Stimulated activated naive CD8-positive, alpha-beta T cell treated with anti-CD3 and anti-CD28 coated beads, Interleukin-15, Interleukin-2, amounts not matched to agents 100 ng/mL and 50 ng/mL, for 24 hours (primary cell): ENCODE results near the gene RNF157.

Experiments
- H3K27ac Mint-ChIP-seq: one replicate; pipeline ENCODE4 v1.8.0; 2021; ENCODE audit warnings: mild to moderate bottlenecking, mixed read lengths
- H3K27me3 Mint-ChIP-seq: one replicate; pipeline ENCODE4 v1.8.0; 2021; ENCODE audit warnings: mixed read lengths
- H3K36me3 Mint-ChIP-seq: one replicate; pipeline ENCODE4 v1.8.0; 2021; ENCODE audit warnings: low read depth, mixed read lengths
- H3K4me1 Mint-ChIP-seq: one replicate; pipeline ENCODE4 v1.8.0; 2021; ENCODE audit warnings: low read depth, mixed read lengths
- H3K4me3 Mint-ChIP-seq: one replicate; pipeline ENCODE4 v1.8.0; 2021; ENCODE audit warnings: mild to moderate bottlenecking, mixed read lengths
- H3K9me3 Mint-ChIP-seq: one replicate; pipeline ENCODE4 v1.8.0; 2021; ENCODE audit warnings: mixed read lengths

The RNF157 gene

DNA sequence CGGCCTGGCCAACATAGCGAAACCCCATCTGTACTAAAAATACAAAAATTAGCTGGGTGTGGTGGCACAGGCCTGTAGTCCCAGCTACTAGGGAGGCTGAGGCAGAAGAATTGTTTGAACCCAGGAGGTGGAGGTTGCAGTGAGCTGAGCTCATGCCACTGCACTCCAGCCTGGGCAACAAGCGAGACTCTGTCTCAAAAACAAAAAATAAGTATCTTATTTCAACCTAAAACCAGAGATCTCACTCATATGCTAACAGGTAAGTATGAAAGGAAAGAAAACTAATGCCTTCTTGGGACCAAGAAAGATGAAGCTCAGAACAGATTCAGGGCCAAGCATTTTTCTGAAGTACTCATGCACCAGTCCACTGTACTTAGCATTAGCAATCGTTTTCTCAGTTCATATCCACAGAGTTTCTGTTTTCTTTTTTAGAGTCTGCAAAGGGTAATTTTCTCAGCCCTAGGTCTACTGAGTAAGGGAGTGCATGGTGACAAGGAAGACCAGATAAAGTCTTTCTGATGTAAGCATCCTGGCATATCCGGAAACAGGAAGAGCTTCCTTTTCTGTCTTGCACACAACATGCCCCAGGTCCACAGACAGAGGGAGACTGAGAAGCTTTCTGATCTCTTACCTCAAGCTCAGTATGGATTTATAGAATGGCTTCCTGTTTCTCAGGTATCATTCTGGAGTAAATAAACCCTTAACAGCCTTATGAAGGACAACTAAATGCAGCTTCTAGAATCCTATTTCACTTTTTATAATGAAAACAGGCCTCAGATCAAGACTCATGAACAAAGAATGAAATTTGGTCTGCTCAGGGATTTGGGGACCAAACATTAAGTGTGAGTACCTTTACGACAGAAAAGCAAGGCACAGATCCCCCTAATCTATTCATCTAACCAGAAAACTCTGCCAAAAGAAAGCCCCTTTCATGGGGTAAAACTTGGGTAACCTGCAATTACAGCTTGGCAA lies 60.5 kb downstream of the RNF157 start:
- no peaks in the 10 kb centered on the region for H3K9me3 Mint-ChIP-seq
- peaks cover 12% of the 10 kb centered on the region for H3K36me3 Mint-ChIP-seq
- peaks cover 54% of the 10 kb centered on the region for H3K4me1 Mint-ChIP-seq
- no peaks in the 10 kb centered on the region for H3K27me3 Mint-ChIP-seq
- peak overlapping the region; percentile 75 for H3K4me3 Mint-ChIP-seq
- peak overlapping the region; percentile 88 for H3K27ac Mint-ChIP-seq

DNA sequence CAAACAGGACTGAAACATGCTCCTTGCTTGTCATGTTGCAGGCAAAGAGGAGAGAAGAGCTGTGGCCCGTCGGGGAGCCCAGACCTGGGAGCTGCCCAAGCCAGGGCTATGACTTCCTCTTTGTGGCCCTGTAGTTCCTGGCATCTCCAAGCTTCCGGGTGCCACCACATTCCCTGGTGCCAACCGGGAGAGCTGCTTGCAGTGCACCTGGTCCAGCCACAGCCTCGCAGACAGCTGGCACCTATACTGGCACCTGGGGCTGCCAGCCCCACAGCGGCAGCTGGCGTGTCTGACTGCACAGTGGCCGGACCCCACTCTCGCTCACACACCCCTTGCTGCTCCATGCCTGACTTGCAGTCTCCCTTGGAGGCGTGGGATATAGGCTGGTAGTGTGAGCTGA lies 62.2 kb downstream of the RNF157 start:
- peak overlapping the region; percentile 31 for H3K27ac Mint-ChIP-seq
- peaks cover 12% of the 10 kb centered on the region for H3K36me3 Mint-ChIP-seq
- H3K9me3 Mint-ChIP-seq: no peaks in the 10 kb centered on the region
- peaks cover 49% of the 10 kb centered on the region for H3K4me1 Mint-ChIP-seq
- H3K4me3 Mint-ChIP-seq: no peak overlapping the region
- no peaks in the 10 kb centered on the region for H3K27me3 Mint-ChIP-seq

DNA sequence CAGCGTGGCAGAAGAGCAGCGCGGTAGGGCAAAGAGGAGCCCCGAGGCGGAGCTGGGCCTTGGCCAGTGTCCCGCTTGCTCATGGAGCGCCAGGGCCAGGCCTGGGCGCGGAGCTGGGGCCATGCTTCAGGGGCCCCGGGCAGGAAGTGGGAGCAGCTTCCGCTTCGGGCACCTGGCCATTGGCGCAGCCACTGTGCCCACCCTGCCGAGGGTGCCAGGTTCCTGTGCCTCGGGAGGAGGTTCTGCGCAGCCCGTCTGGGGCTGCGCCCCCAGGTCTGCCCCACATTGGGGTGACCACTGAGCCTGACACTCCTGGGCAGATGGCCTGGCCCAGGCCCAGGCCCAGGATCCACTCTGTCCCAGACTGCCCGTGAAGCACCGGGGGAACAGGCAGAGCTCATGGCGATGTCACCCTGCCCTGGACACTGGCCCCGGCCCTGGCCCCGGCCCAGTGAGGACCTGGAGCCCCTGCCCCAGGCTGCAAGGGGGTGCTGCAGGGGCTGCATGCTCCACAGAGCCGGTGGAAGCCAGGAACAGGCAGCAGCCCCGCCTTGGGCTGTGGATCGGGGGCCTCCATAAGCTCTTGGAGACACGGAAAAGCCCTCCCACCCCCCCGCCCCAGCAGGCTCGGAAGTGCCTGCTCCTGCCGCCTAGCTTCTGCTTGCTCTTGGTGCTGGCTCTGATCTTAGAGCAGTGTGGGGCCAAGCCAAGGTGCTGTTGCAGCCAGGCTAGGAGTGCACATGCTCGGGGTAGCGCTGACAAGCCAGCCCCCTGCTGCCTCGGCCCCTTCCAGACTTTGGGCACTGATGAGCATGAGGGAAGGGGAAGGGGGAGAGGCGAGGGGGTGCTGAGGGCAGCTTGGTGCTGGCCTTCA lies 63.4 kb downstream of the RNF157 start:
- Mint-ChIP-seq H3K36me3 (peaks cover 12% of the 10 kb centered on the region), H3K4me1 (peaks cover 43% of the 10 kb centered on the region), H3K9me3 (no peaks in the 10 kb centered on the region), H3K27ac (no peak overlapping the region), H3K27me3 (no peaks in the 10 kb centered on the region), H3K4me3 (no peak overlapping the region)

DNA sequence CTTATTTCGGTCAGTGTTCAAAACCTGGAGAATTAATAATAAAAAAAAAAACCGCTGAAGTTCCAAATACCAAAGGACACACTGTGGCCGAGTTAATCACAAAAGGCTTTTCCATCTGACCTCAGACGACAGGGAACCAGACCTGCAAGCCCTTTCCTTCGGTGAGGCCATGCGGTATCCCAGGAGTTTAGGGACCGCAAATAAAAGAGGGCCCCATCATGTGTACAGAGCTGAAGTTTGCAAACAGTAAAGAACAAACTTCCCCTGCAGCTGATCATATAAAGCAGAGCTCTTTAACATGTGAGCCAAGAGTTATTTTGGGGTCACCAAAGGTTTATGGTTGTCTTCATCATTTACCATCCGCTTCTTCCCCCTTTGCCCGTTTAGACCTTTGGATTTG lies 66.3 kb downstream of the RNF157 start:
- Mint-ChIP-seq H3K27me3 (no peaks in the 10 kb centered on the region), H3K27ac (no peak overlapping the region), H3K4me1 (peaks cover 15% of the 10 kb centered on the region), H3K36me3 (no peaks in the 10 kb centered on the region), H3K4me3 (no peak overlapping the region), H3K9me3 (no peaks in the 10 kb centered on the region)

DNA sequence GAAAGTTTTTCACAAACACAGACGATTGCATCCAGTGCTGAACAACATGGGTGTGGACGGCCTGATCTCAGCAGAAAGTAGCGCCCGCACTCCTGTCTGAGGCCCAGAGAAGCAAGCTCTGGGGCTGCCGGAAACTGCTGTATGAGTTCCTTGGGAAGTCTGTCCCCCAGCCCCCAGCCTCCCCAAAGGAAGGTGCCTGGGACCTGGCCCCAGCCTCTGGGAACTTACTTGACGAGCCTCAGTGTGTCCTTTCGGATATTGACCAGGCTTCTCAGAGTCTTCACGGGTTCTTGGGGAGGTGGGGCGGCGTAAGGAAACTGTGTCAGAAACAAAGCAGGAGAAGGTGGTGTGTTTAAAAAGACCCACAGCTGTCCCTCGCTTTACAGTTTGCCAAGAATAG lies 66.8 kb downstream of the RNF157 start:
- H3K27me3 Mint-ChIP-seq: no peaks in the 10 kb centered on the region
- no peaks in the 10 kb centered on the region for H3K9me3 Mint-ChIP-seq
- no peak overlapping the region for H3K27ac Mint-ChIP-seq
- no peak overlapping the region for H3K4me3 Mint-ChIP-seq
- peaks cover 10% of the 10 kb centered on the region for H3K4me1 Mint-ChIP-seq
- H3K36me3 Mint-ChIP-seq: no peaks in the 10 kb centered on the region

DNA sequence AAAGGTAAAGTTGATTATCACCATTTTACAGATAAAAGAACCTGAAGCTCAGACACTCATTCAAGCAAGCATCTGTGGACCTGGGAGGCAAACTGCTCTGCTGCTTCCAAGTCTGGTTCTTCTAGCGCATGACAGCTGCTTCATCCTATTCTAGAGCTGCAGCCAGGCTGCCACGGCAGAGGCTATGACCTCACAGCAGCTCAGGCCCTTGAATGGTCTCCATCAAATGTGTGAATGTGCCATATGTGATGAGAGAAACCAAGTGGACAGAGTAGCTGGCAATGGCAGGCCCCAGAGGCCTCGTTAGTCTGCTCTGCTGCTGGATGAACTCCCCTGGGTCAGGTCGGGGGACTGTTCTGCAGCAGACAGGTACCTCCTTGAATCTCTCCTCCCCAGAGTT lies 68.6 kb downstream of the RNF157 start:
- Mint-ChIP-seq H3K4me1 (peaks cover 7% of the 10 kb centered on the region), H3K36me3 (no peaks in the 10 kb centered on the region), H3K9me3 (no peaks in the 10 kb centered on the region), H3K27me3 (no peaks in the 10 kb centered on the region), H3K27ac (no peak overlapping the region), H3K4me3 (no peak overlapping the region)

DNA sequence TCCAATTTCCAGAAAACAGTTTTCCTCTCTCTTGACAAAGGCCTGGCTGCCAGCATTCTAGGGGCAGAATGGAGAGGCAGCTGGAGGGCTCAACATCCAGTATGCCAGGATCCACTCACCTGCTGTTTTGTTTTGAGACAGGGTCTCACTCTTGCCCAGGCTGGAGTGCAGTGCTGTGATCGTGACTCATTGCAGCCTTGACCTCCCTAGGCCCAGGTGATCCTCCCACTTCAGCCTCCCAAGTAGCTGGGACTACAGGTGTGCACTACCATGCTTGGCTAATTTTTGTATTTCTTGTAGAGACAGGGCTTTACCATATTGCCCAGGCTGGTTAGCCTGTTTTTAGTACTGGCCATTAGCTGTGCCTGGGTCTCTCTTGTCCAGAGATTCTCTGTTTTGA lies 70.2 kb downstream of the RNF157 start:
- Mint-ChIP-seq H3K36me3 (peaks cover 4% of the 10 kb centered on the region), H3K4me3 (no peak overlapping the region), H3K27ac (no peak overlapping the region), H3K4me1 (peaks cover 6% of the 10 kb centered on the region), H3K9me3 (no peaks in the 10 kb centered on the region), H3K27me3 (no peaks in the 10 kb centered on the region)

DNA sequence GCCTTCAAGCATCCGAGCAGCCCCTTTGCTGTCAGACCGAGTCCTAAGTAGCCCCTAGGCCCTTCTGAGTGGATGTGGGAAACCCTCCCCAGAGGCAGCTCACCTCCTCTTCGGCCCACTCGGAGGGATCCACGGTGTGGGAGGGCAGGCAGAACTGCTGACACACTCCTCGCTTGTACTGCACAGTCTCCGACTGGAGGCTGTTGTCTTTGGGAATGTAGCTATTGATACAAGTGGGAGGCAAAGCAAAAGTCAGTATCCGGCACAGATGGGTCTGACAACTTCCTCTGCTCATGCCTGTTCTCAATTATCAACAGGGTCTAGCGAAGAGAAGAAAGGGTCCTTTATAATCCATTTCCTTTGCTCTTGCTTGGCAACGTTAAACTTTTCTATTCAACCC lies 73.4 kb downstream of the RNF157 start:
- H3K9me3 Mint-ChIP-seq: no peaks in the 10 kb centered on the region
- no peak overlapping the region for H3K27ac Mint-ChIP-seq

DNA sequence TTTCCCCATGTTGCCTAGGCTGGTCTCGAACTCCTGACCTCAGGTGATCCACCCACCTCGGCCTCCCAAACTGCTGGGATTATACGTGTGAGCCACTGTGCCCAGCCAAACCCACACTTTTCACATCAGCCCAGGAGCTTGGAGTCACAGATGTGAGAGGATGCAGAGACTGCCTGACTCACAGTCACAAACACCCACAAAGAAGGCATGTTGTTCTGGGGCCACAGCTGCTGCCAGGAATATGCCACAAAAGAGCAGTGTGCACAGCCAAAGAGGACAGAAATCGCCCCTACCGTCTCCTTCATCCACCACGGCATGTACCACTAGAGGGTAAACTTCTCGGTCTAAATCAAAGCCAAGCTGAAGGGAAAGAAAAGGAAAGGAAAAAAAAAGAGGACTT lies 74.1 kb downstream of the RNF157 start:
- Mint-ChIP-seq H3K36me3 (peaks cover 9% of the 10 kb centered on the region), H3K27me3 (no peaks in the 10 kb centered on the region), H3K9me3 (no peaks in the 10 kb centered on the region), H3K4me3 (no peak overlapping the region), H3K27ac (peak overlapping the region; percentile 38), H3K4me1 (peaks cover 6% of the 10 kb centered on the region)

More for the DNA sequence above, 73.4 kb downstream of the RNF157 start:
- Mint-ChIP-seq H3K4me1 (peaks cover 6% of the 10 kb centered on the region), H3K4me3 (no peak overlapping the region), H3K27me3 (no peaks in the 10 kb centered on the region), H3K36me3 (peaks cover 9% of the 10 kb centered on the region)

DNA sequence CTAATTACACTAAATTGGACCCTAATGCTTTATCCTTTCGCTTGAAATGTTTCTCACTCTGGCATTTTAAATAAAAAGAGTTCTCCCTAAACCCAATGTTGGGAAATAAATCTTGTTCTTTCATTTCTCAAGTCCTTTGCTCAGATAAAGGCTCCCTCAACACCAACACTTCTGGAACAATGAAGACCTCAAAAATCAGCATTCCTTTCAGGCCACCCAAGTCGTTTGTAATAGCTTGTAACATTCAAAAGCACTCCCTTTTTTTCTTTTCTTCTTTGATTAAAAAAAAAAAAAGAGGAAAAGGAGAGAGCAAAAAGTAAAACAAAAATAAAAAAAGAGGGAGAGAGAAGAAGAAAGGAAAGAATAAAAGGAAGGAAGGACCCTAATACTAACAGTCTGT lies 76.0 kb downstream of the RNF157 start:
- Mint-ChIP-seq H3K9me3 (no peaks in the 10 kb centered on the region), H3K27me3 (no peaks in the 10 kb centered on the region), H3K36me3 (peaks cover 9% of the 10 kb centered on the region), H3K4me1 (peaks cover 6% of the 10 kb centered on the region), H3K4me3 (no peak overlapping the region), H3K27ac (peak overlapping the region; percentile 12)

DNA sequence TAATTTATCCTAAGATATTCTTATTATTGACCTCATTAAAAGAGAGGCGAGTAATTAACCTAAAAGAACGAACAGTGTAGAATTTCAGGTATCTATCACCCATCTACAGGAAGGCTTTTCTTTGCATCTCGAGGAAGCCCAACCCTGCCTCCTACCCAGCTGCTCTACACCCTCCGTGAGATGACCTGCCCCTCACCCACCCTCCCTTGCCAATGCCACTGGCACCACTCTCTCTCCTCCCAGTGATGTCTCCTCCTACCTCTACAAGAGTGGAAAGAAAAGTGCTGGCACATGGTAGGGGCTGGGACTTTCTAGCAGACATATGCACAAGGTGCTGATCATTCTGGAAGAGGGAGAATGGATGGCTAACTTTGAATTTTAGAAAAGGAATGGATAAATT lies 76.4 kb downstream of the RNF157 start:
- Mint-ChIP-seq H3K36me3 (peaks cover 9% of the 10 kb centered on the region), H3K27ac (no peak overlapping the region), H3K4me1 (peaks cover 6% of the 10 kb centered on the region), H3K9me3 (no peaks in the 10 kb centered on the region), H3K27me3 (no peaks in the 10 kb centered on the region), H3K4me3 (no peak overlapping the region)

DNA sequence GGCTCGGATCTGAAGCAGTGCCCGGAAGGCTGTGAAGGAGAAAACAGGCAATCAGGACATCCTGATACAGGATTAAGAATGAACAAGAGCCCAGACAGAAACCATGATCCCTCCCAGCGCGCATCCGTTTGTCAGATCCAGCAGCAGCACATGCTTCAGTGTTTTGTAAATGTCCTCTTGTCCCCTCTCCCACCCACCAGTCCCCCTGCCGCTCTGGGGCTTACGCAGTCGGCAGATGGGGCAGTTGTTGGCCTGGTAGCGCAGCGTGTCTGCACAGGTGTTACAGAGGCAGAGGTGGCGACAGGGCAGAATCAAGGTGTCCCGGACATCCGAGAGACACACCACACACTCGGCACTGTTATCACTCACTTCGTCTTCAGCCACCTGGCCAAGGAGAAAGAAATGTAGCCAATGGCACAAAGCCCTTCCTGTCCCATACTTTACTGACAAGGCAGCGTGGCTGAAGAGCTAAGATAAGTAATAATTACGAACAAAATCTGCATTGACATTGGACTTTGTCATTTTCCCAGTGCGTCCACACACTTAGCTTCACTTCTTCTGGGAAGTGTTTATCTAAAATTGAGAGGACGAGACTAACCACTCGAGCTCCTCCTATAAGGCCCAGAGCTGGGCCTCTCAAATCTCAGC lies 78.5 kb downstream of the RNF157 start:
- H3K36me3 Mint-ChIP-seq: peaks cover 14% of the 10 kb centered on the region
- no peak overlapping the region for H3K27ac Mint-ChIP-seq
- H3K4me3 Mint-ChIP-seq: no peak overlapping the region
- peaks cover 6% of the 10 kb centered on the region for H3K4me1 Mint-ChIP-seq
- H3K27me3 Mint-ChIP-seq: no peaks in the 10 kb centered on the region
- H3K9me3 Mint-ChIP-seq: no peaks in the 10 kb centered on the region

DNA sequence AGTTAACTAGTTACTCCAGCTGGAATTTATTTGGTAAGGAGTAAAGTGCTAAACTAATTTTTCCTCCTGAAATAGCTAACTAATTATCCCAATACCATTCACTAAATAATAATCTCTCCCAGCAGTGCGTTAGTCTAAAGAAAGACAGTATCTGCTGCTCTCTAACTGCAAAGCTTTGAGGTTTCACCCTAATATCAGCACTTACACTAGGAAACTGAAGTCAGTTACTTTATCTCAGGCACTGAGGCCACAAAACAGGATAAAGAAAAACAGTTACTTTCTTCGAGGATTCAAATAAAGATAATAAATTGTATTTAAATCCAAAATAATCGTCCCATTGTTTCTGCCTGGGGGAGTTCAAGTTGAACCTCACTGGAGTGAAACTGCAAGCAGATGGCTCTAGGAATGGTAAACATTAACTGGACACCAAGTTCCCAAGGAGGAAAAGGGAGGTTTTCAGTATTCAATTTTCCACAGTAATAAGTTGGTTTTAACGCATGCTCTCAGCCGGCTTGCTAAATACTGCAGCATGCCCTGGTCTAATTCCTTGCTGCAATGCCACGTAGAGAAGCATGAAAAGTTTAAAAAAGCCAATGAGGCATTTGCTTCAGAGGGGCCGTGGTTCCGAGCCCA lies 79.3 kb downstream of the RNF157 start:
- H3K4me1 Mint-ChIP-seq: peaks cover 1% of the 10 kb centered on the region
- H3K27ac Mint-ChIP-seq: no peak overlapping the region
- H3K4me3 Mint-ChIP-seq: no peak overlapping the region

DNA sequence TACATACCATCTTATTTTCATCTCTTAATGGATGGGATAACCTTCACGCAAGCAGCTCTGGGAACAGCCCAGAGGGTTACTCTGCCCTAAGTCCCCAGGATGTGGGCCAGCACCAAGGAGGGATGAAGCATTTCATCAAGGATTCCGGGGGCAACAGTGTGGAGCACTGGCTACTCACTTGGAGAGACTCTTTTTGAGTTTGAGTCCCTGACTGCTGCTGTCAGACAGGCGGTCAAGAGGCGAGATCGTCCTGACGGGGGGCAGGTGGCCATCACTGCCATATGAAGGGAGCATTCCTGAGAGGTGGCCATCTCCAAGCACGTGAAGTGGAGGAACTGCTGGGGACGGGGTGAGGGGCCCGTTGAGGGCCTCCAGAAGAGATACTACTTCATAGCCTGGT lies 81.1 kb downstream of the RNF157 start:
- Mint-ChIP-seq H3K4me1 (peaks cover 4% of the 10 kb centered on the region), H3K27ac (no peak overlapping the region), H3K36me3 (peaks cover 14% of the 10 kb centered on the region), H3K9me3 (no peaks in the 10 kb centered on the region), H3K27me3 (no peaks in the 10 kb centered on the region), H3K4me3 (no peak overlapping the region)

More for the DNA sequence above, 79.3 kb downstream of the RNF157 start:
- no peaks in the 10 kb centered on the region for H3K27me3 Mint-ChIP-seq
- H3K36me3 Mint-ChIP-seq: peaks cover 10% of the 10 kb centered on the region
- H3K9me3 Mint-ChIP-seq: no peaks in the 10 kb centered on the region
